ENCODE results near the gene ZNF407.

ZNF407 gene

DNA sequence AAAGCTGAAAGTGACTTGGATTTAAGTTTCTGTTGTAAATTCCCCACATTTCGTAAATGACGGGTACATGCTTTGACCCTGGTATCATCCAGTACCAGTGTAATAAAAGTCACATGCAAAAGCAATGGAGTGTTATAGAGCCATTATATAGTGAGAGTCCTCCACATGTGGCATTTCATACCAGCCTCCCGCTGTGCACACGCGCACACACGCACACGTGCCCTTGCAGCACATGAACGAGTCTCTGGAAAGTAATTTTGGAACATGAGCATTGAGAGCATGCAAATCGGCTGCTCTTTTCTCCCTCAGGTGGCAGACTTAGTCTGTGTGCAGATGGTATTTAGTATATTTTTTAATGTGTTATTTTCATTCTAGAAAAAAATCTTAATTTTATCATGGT is 198.1 kb downstream of the ZNF407 start:
- DNase-seq, result no peak

DNA sequence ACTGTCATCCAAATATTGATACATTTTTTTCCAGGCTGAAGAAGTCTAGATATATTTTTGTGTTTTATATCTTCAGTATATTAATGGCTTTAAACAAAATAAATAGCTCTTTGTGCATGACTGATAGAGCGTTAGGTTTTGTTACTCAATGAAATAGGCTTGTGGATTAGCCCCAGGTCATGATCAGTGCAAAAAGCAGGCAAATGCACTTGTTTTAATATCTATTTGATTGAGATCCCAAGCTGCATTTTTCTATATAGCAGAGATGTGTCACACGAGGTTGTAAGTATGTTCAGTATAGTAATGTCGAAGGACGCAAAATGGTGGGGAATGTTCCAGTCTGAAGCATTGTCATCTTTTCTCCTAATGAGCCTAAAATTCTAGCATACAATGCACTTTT is 198.5 kb downstream of the ZNF407 start:
- DNase-seq, result no peak

DNA sequence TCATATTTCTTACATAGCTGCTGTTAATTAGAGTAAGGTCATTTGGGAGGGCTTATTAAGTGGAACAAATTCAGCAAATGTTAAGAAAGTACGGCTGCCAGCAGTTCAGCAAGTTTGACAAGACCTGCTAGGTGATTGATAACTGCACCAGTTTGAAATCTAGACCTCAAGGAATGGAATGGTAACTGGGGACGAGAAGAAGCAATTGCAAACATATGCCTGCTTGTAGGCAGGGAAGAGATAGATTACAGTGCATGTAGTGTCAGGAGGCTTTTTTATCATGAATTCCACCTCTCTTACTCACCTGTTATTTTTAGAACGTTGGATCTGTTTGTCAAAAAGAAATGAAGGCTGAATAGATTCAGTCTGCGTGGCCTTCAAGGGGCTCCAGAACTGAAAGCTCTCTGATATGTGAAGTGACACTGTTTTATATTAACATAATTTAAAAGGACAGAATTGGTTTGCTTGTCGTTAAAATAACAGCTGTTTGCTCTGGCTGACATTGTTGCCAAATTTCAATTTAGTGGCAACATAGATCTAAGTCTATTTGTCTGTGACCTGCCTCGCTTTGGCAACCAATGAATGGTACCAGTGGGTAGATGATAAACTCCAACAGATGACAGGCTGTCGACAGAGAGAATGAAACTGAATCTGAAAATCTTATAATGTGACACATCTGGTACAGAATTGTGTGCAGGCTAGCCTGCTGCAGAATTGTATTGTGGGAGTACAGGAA is 199.3 kb downstream of the ZNF407 start:
- DNase-seq, result no peak

DNA sequence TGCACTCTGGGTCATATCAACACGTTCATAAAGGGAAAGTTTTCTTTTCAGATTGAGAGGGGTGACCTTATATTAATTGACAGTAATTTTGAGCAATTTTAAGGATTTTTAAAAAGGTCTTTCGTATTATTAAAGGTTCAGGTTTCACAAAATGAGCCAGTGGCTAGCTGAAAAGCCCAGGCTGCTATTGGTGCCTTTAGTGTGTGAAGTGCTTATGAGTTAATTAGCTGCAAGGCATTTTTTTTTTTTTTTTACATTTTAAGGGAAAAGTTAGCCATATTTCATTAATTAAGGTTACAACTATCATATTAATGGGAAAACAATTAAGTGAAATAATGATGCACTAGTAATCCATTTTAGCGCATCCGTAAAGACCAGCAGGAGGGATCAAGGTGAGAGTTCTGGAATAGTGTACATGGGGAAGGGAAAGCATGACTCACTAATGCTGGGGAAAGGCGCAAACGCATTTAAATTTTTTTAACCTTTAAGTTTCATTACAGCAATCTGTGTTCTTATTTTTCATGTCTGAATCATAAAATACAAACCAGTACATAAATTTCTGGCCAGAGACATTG is 200.0 kb downstream of the ZNF407 start:
- no peak for DNase-seq

DNA sequence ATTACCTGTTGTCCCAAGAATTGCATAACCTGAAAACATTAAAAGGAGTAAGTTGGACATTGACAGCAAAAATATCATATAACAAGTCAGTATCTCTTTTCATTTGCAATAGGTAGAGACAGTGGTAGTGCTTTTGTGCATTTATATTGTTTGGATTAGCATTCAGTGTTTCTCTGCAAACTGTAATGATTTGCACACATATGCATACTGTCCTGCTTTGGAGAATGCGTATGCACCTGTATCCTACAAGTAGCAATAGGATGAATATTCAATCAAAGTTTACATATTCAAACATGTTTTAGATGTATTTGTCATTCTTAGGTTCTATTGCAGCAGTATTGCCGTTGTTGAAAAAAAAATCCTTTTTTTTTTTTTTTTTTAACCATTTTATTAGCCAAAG is 201.9 kb downstream of the ZNF407 start:
- DNase-seq, result no peak

DNA sequence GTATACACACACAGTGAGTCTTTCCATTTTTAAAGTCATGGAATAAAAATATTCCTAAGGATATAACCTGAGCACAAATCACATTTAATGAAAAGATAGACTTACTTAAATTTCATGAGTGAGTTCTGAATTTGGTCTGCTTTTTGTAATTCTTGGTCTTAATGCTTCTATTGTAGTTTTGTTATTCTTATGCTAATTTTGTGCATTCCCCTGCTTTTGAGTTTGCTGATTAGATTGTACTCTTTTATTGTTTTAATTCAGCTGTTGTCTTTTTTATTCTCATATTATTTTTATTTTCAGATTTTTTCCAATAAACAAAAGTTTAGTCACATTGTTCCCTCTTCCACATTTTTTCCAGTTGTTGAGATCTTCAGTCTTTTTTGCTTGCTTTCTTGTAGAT is 202.4 kb downstream of the ZNF407 start:
- no peak for DNase-seq

DNA sequence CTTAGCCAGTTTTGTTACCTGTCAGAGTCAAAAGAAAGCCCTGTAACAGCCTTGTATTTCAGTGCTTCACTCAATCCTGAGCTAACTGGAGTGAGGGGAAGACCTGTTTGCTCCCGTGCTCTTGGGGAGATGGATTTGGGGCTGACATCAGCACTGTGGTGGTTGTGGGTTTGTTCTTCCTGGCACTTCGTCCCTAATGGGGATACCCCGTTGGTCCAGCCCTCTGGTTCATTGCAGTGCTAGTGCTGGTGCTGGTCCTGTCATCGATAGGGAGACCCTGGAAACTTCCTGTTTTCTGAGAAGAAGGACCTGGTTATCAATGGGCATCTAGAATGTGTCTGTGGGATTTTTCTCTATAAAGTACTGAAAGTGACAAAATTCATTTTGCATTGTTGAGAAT is 205.4 kb downstream of the ZNF407 start:
- no peak for DNase-seq

DNA sequence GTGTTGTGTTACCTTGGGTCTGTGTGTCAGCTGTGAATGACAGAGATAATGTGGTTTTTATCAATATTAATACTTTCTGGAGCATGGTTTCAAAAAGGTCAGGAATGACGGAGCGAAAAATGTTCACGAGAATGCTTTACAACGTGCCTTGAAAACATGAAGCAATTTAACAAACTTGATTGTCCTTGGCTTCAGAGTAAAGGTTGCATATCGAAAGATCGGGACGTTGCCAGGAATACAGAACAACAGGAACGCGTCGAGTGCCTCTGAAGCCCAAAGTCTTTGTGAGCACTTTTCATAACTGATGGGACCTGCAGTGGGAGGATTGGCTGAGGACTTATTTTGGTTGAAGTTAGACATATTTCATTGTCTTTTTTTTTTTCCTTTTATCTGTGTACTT is 206.1 kb downstream of the ZNF407 start:
- no peak for DNase-seq

DNA sequence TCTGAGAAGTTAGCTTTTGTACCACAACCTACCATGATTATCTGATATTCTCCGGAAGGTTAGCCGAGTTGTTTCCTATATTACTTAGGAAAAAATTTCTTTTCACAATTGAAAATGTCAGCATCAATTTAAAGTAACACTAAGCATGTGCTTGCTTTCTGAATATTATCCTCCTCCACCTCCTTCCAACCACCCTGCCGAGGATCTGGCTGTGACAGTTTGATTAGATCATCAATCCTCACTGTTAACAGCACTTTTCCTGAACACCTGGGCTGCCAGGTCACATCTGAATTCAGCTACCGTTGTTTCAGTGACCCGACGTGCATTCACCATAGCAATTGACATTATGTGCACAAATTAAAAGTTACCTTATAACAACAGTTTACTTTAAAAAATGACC is 207.0 kb downstream of the ZNF407 start:
- no peak for DNase-seq

DNA sequence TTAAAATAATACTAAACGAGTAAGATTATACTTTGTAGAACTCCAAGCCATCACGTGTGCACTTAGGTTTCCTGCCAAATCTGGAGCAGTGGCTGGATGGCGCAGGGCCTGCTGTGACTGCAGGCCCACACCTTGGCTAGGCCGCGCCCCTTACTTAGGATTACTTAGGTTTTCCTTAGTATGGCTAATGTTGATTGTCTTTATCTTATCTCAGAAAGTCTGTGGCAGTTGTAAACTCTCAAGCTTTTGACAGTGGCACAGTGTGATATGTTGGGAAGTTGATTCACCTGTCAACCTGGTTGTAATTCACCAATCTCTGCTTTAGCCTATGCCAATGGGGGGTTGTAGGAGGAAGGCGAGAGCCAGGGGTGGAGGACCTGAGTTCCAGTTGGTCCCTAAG is 208.4 kb downstream of the ZNF407 start:
- no peak for DNase-seq

DNA sequence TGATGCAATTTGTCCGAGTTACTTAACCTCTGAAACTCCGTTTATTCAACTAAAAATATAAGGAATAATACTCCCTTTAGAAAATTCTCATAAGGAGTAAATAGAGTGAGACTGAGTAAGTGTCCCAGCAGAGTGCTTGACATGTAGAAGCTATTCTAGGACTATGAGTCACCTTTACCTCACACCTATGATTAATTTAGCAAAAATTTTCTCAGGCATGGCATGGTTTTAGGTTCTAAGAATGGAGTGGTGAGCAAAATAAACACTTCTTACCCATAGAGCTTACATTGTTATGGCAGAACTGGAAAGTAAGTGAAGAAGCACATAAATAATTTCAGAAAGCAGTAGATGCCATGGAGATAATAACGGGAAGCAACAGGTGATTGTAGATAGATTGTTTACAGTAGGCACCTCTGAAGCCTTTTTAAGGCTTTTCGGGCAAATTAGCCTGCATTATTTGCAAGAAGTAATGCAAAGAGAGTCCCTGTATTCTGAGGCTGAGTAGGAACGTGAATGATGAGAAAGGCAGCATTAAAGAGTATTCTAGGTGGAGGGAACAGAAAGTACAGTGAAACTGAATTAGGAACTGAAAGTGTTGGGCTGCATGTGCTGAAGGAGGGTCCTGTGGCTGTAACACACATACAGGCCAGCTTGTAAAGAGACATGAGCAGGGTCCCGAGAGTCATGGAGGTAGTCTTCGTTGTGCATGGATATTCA is 209.2 kb downstream of the ZNF407 start:
- no peak for DNase-seq

DNA sequence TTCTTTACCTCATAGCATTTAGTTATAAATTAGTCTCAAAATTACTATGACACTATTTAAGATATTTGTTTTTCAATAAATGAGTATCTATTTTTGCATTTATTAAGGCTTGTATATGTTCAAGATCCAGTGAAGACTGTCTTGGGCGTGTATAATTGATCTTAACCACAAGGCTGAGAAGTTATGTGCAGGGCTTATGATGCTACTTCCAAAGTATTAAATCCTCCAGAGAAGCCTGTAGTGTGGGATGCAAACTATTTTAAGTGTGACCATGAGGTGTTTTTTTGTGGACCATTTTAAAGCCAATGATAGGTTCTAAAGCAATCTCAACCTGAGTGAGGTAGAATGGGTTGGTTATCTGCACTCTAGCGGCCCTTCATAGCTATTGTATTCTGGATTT is 219.9 kb downstream of the ZNF407 start:
- DNase-seq, result no peak

DNA sequence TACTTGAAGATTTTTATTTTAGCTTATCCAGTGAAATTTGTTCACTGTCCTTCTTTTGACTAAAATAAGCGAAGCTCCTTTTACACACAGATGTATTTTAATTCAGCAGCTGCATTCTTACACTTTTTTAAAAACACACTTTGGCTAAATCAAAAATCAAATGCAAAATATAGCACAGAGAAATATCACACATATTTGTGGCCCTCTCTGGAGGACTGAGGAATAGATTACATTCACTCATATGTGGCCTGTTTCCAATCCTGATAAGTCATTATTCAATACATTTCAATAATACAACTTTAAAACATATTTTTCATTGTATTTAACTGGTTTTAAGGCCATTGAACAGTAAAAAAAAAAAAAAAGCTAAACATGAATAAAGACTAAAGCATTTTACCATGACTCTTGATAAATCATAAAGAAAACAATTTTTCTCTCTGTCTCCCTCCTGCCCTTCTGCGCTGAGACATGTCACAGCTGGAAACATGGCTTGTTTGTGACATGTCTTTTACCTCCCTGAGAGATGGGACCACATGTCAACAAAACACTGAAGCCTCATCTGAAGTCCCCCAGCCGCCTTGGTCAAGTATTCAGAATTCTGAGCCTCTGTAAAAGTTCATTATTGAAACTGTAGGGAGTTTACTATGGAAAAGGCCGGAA is 221.0 kb downstream of the ZNF407 start:
- DNase-seq, result no peak

DNA sequence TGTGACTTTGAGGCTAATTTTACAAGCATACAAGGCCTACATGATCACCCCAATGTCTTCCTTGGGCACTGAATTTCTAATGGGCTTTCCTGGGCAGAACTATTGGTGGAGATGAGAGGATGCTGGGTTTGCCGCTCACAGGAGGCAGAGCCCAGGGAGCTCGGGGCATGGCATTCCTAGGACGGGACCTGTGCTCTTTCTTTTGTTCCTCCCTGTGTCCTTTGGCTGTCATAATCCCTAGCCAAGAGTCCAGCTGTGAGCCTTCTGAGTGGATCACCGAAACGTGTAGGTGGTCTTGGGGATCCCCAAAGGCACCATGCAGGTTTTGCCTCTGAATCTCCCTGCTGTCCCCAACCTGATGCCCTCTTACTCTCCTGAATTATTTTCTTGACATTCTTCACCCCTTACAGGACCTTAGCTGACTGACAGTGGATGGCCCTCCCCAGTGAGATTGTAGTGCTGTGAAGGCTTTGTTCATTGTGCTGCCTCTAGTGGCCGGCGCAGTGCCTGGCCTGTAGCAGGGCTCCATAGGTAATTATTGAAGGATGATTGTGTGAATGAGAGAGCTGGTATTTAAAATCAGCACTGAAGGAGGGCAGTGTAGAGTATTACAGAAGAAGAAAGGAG is 221.9 kb downstream of the ZNF407 start:
- DNase-seq, result no peak

DNA sequence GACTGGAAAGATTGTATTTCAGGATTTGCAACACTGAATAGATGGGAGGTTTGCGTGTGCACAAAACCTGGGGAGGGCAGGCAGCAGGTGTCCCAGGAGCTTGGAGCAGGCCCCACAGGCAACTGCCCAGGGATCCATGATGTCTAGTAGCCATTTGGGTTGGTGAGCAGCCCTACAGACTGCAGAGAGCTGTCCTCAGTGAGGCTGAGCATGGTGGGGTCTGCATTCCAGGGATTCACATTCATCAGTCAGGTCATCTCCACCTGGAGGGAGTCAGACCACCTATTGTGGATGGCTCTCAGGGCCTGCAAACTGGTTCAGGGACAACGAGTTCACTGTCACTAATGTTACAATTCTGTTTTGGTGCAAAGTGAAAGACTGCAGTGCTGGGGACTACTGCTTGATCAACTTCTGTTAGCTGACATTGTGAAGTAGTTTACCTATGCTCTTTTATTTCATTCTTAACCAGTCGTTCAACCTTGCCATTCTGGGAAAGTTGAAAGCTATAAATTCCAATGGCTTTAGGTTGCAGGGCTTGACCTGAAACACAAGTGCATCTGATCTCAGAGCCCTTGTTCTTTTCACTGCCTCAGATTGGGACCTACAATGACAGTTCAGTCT is 222.6 kb downstream of the ZNF407 start:
- DNase-seq, result no peak

DNA sequence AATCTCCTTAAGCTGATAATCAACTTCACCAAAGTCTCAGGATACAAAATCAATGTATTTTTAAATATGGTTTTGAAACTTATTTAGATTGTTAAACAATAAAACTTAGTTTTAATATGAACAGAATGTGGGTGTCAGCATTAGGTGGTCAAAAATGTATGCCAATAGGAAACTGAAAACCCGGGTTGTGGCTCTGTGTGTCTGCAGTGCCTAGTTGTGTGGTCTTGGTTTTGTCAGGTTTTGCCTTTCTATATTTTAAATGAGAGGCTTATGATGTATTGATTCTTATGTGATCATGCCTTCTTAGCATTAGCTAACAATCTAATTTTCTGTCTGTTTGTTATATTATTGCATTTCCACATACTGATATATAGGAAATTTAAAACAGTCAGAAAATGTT is 227.8 kb downstream of the ZNF407 start:
- no peak for DNase-seq

DNA sequence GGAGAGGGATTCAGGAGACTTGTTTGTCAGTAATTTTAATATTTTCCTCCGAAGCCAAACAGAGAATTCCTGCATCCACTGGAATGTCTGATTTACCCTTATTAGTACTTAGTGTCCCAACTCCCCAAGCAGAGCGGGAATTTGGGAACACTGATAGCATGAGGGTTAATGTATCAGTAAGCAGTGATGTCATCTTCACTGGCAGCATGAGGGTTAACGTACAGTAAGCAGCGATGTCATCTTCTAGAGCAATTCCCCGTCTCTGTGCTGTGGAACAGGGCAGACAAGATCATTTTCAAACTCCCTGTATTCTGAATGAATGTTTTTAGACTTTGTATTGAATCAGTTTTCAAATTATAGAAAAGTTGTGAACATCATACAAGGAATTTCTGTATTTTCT is 228.9 kb downstream of the ZNF407 start:
- DNase-seq, result no peak

DNA sequence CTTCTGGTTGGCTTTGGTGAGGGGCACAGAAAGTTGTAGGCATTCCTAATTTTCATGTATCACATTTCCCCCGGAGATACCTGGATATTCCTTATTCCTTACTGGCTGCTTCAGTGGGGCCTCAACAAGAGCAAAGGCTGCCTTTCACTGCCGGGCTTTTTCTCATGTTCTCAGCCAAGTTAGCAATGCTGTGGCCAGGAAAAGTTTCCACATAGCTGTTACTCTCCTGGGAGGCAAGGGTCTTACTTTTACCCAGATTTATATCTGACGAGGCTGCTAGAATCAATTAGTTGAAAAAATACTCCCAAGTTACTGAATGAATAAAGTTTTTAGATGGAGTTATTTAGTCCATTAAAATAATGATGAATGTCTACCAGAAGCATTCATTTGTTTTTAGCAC is 230.5 kb downstream of the ZNF407 start:
- no peak for DNase-seq

DNA sequence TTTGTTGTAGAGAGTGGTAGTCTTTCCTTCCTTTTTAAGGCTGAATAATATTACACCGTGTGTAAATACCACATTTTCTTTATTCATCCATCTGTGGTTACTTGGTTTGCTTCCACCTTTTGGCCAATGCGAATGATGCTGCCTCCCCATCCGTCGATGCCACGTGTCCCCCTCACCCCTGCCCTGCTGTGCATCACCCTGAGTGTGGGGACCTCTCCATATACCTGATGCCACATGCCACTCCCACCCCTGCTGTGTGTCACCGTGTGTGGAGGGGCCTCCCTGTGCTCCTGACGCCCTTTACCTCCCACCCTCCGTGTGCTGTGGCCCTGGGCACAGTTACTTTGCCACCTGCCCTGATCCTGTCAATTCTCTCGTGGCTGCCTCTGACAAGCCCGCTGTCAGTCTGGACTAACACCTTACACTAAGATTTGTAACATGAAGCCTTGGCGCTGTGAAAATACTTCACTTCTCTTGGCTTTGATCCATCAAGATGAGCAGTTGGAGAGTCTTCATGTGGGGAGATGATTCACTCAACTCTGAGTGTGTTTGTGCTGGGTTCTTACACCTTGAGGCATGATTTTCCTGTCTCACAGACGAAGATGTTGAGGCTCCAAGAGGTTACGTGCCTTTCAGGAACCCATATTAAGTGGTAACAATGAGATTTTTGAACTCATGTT is 234.0 kb downstream of the ZNF407 start:
- DNase-seq, result no peak

DNA sequence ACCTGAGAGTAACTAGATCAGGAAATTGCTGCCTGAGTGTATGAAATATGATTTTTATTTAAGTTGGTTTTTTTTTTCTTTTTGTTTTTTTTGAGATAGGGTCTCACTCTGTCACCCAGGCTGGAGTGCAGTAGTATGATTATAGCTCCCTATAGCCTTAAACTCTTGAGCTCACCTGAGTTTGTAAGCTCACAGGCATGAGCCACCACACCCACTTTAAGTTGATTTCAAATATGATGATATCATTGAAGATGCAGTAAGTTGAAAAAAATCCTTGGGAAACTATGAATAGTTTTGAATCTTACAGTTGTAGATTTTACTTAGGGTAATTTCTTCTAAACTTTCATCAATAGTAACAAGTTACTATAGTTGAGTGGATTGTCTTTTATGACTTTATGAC is 234.7 kb downstream of the ZNF407 start:
- DNase-seq, result no peak

DNA sequence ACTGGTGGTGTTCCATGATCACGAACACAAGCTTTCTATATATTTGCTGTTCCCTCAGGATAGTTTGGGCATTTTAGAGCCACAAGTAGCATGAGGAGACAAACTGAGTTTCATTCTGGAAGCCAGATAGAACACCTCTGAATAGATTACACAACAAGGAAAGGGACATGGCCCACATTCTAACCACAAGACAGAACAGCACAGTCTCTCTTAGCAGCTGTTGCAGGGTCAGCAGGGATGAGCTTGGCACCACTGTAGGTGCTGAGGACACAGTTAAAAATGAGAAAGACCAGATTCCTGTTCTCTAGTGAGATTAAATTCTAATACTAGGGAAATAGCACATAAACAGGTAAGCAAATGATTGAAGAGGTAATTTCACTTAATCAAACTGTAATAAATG is 235.3 kb downstream of the ZNF407 start:
- no peak for DNase-seq

All from CD4-positive, alpha-beta T cell treated with Interferon alpha-2 for 1 hour (primary cell).